CD4-positive, alpha-beta T cell (primary cell): ENCODE data around the gene ERCC6. TPM values are rescaled to one million over a fixed set of nuclear protein-coding genes. Genes with fewer than 3 reads are reported as not detected.
A peak's percentile ranks its signal among the peaks of the same experiment; 100 is the strongest.

Experiments
- ATAC-seq: fragments of 200-7000 bp; cut with Tn5 transposase; one replicate; pipeline ENCODE4 v1.10.0; 2022; ENCODE audit warnings: mild to moderate bottlenecking; ENCODE audit not compliant: poor library complexity
- CTCF ChIA-PET: fragments of 350-600 bp; sonication (Branson Sonifier 250); formaldehyde crosslinking; loops from one replicate; lab custom pipeline; 2021; ENCODE audit warnings: antibody characterized with exemption, inconsistent platforms; lab: Charles Lee
- POLR2A ChIA-PET: fragments of 350-600 bp; sonication (Branson Sonifier 250); formaldehyde crosslinking; loops from one replicate; lab custom pipeline; 2021; ENCODE audit warnings: antibody characterized with exemption, inconsistent platforms; lab: Charles Lee
- DNase-seq, 14 experiments: peaks; one replicate each; pipeline ENCODE4 v3.0.0-alpha.2; 2013 to 2020; ENCODE audit warnings: mixed read lengths in 2 of 14
- H3K27ac ChIP-seq, 2 donors: one replicate each; pipeline versions ENCODE4 v1.5.1 to v1.7.0; 2013; ENCODE audit warnings: low read length in 2 of 2, low read depth in 1 of 2, mild to moderate bottlenecking in 1 of 2
- H3K27me3 ChIP-seq, 2 experiments: 1 replicate in 1 of 2; 2 replicates in 1 of 2; pipeline versions ENCODE4 v1.6.1 to v1.7.0; 2013; ENCODE audit warnings: low read length in 2 of 2, control low read depth in 1 of 2, mild to moderate bottlenecking in 1 of 2, moderate library complexity in 1 of 2; ENCODE audit not compliant: insufficient read depth in 2 of 2, control insufficient read depth in 1 of 2
- H3K36me3 ChIP-seq: one replicate; pipeline ENCODE4 v1.6.1; 2013; ENCODE audit warnings: low read length, control low read depth; ENCODE audit not compliant: insufficient read depth
- H3K4me1 ChIP-seq: one replicate; pipeline ENCODE4 v1.6.1; 2013; ENCODE audit warnings: low read length, control low read depth; ENCODE audit not compliant: insufficient read depth
- H3K4me3 ChIP-seq: one replicate; pipeline ENCODE4 v1.5.1; 2013; ENCODE audit warnings: mild to moderate bottlenecking, low read length, moderate library complexity
- H3K9me3 ChIP-seq, 2 experiments: 1 replicate in 1 of 2; 2 replicates in 1 of 2; pipeline versions ENCODE4 v1.6.1 to v1.7.0; 2013; ENCODE audit warnings: low read length in 2 of 2, mild to moderate bottlenecking in 2 of 2, control low read depth in 1 of 2, moderate library complexity in 1 of 2; ENCODE audit not compliant: control insufficient read depth in 1 of 2, insufficient read depth in 1 of 2
- H3K27ac Mint-ChIP-seq: one replicate; pipeline ENCODE4 v1.8.0; 2020; ENCODE audit warnings: mixed read lengths
- H3K27me3 Mint-ChIP-seq: one replicate; pipeline ENCODE4 v1.8.0; 2021; ENCODE audit warnings: mixed read lengths
- H3K36me3 Mint-ChIP-seq: one replicate; pipeline ENCODE4 v1.8.0; 2021; ENCODE audit warnings: low read depth, mixed read lengths
- H3K4me1 Mint-ChIP-seq: one replicate; pipeline ENCODE4 v1.8.0; 2021; ENCODE audit warnings: low read depth, mixed read lengths
- H3K4me3 Mint-ChIP-seq: one replicate; pipeline ENCODE4 v1.8.0; 2020; ENCODE audit warnings: mild to moderate bottlenecking, mixed read lengths
- H3K9me3 Mint-ChIP-seq: one replicate; pipeline ENCODE4 v1.8.0; 2020; ENCODE audit warnings: mixed read lengths
- CTCF ChIP-seq: fragments of 200-600 bp; IDR thresholded peaks from one replicate; pipeline ENCODE4 v1.8.0; 2022; ENCODE audit warnings: antibody characterized with exemption, mild to moderate bottlenecking
- intact Hi-C, 2 experiments: fragments of 100-400 bp; cut with DNase I in 1 of 2; cut with micrococcal nuclease in 1 of 2; formaldehyde crosslinking; loops; one replicate each; pipeline versions ENCODE4 v1.15.1 to v1.9.0; 2023 to 2025; cut with DNase I, micrococcal nuclease
- total RNA-seq, 174 experiments: library from RNA in 2 of 174; stranded (reverse) in 2 of 174; gene quantifications; one replicate each; pipeline ENCODE4 v1.2.3 and lab custom pipeline; 2021 to 2026

ERCC6 gene
- total RNA-seq, 2 experiments from 2014 or later = 33.3 to 39.0 TPM

DNA sequence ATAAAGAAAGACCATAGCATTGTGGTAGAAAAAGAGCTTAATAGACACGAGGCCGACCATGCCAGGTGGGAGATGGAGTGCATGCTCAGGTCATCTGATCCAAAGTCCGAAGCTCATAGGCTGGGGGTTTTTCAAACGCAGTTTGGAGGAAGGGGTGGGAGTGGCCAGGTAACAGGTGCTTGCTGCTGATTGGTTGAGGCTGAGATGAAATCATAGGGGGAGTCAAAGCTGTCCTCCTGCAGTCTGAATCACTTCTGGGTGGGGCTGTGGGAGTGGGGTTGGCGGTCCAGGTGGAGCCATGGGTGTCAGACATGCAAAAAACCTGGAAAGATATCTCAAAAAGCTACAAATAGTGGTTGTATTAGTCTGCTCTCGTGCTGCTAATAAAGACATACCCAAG lies 2.8 kb upstream of the ERCC6 start:
- Histone ChIP-seq H3K27me3 (peaks cover 4 to 5% of the 10 kb centered on the region in 2 experiments), H3K9me3 (peaks cover 0 to 8% of the 10 kb centered on the region in 2 experiments), H3K4me1 (peaks cover 23% of the 10 kb centered on the region), H3K27ac (no peak overlapping the region), H3K4me3 (no peak overlapping the region), H3K36me3 (no peaks in the 10 kb centered on the region)
- H3K27me3 Mint-ChIP-seq = peaks cover 25% of the 10 kb centered on the region
- H3K4me1 Mint-ChIP-seq = peaks cover 21% of the 10 kb centered on the region
- ChIA-PET POLR2A (no interaction called here), CTCF (no interaction called here)
- peak in 1 of 14 experiments; percentile 17 for DNase-seq
- no peak for ATAC-seq
- H3K27ac Mint-ChIP-seq = no peak overlapping the region
- TF ChIP-seq CTCF = no peak
- H3K36me3 Mint-ChIP-seq = peaks cover 14% of the 10 kb centered on the region
- intact Hi-C loops = no loop called here
- H3K9me3 Mint-ChIP-seq = no peaks in the 10 kb centered on the region
- H3K4me3 Mint-ChIP-seq = no peak overlapping the region

DNA sequence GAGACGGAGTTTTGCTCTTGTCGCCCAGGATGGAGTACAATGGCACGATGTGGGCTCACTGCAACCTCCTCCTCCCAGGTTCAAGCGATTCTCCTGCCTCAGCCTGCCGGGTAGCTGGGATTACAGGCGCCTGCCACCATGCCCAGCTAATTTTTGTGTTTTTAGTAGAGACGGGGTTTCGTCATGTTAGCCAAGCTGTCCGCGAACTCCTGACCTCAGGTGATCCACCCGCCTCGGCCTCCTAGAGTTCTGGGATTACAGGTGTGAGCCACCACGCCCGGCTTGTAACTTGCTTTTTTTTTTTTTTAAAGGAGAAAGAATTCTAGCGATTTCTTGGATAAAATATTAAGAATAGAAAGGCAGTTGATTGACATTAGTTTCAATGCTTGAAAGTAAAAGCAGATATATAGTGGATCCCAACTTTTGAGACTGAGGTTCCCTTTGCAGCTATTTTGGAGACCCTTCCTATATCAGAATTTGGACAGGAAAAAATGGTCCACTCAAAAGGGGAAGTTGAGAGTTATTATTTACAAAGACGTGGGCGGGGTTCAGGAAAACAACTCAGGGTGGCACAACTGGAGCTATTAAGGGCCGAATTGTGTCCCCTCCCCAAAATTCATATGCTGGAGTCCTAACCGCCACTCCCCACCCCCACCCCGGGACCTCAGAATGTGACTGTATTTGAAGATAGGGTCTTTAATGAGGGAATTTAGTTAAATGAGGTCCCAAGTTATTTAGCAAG lies 1.3 kb upstream of the ERCC6 start:
- peaks cover 19% of the 10 kb centered on the region for H3K36me3 Mint-ChIP-seq
- CTCF ChIA-PET = no interaction called here
- DNase-seq (no peak), ATAC-seq (no peak)
- intact Hi-C loops = no loop called here
- peak overlapping the region; percentile 95 for H3K4me3 Mint-ChIP-seq
- H3K27me3 ChIP-seq = peaks cover 4 to 5% of the 10 kb centered on the region in 2 experiments
- no peaks in the 10 kb centered on the region for H3K9me3 Mint-ChIP-seq
- TF ChIP-seq CTCF = no peak
- no peak overlapping the region for H3K4me3 ChIP-seq
- no peak overlapping the region for H3K27ac Mint-ChIP-seq
- peaks cover under 1% of the 10 kb centered on the region for H3K36me3 ChIP-seq
- peaks cover 0 to 8% of the 10 kb centered on the region in 2 experiments for H3K9me3 ChIP-seq
- peaks cover 23% of the 10 kb centered on the region for H3K4me1 ChIP-seq
- H3K4me1 Mint-ChIP-seq = peaks cover 36% of the 10 kb centered on the region
- H3K27ac ChIP-seq = no peak overlapping the region
- peaks cover 25% of the 10 kb centered on the region for H3K27me3 Mint-ChIP-seq
- POLR2A ChIA-PET = interaction anchor here (1.3 to 2.4 kb wide), 4 partner anchors 12 to 35 kb away, joined by 4 to 14 read pairs (median 8); no protein-coding TSS in a partner anchor

GRCh38 chr10:49539320-49539885 lies 482 bp upstream of the ERCC6 start:
- Histone ChIP-seq H3K4me3 (peak overlapping the region; percentile 77), H3K36me3 (peaks cover 5% of the 10 kb centered on the region), H3K27ac (peak overlapping the region; percentile 76 to 79), H3K27me3 (peaks cover 0 to 5% of the 10 kb centered on the region in 2 experiments), H3K9me3 (no peaks in the 10 kb centered on the region), H3K4me1 (peaks cover 23% of the 10 kb centered on the region)
- Mint-ChIP-seq H3K27me3 (peaks cover 25% of the 10 kb centered on the region), H3K36me3 (peaks cover 19% of the 10 kb centered on the region), H3K9me3 (no peaks in the 10 kb centered on the region), H3K4me1 (peaks cover 45% of the 10 kb centered on the region), H3K4me3 (peak overlapping the region; percentile 95), H3K27ac (peak overlapping the region; percentile 82)
- intact Hi-C loops = loop anchor here in 1 of 2 experiments (5.0 to 10.0 kb wide), 2 partner anchors 1085 to 1232 kb away; partner anchors contain the start of genes MAPK8 and SGMS1
- TF ChIP-seq CTCF = no peak
- DNase-seq (peak in 6 of 14 experiments; percentile 3 to 42 (median 11)), ATAC-seq (peak; percentile 33)
- ChIA-PET POLR2A (interaction anchor here (0.5 to 2.4 kb wide), 17 partner anchors 9 to 1085 kb away, joined by 3 to 14 read pairs (median 4); partner anchors contain the start of genes SGMS1 and WASHC2A), CTCF (interaction anchor here (1.1 to 1.3 kb wide), 3 partner anchors 31 to 883 kb away, joined by 3 to 4 read pairs (median 4); no protein-coding TSS in a partner anchor)
